Keratinocyte (primary cell): ENCODE results near the gene CALCOCO1.

Experiments
- CTCF ChIP-seq, 3 experiments: IDR thresholded peaks in 1 of 3; conservative IDR thresholded peaks in 1 of 3; optimal IDR thresholded peaks in 1 of 3; 2 replicates in 2 of 3; 3 replicates in 1 of 3; pipeline versions ENCODE3 to v1.5.1; 2011; ENCODE audit warnings: low read length in 3 of 3, mild to moderate bottlenecking in 3 of 3, moderate library complexity in 2 of 3, control low read depth in 1 of 3, inconsistent platforms in 1 of 3; ENCODE audit not compliant: insufficient read depth in 2 of 3; ENCODE audit errors: extremely low read depth in 1 of 3
- EZH2 ChIP-seq: IDR thresholded peaks from one replicate; pipeline ENCODE4 v1.6.1; 2012; ENCODE audit warnings: inconsistent platforms, mild to moderate bottlenecking, low read length, moderate library complexity

DNA sequence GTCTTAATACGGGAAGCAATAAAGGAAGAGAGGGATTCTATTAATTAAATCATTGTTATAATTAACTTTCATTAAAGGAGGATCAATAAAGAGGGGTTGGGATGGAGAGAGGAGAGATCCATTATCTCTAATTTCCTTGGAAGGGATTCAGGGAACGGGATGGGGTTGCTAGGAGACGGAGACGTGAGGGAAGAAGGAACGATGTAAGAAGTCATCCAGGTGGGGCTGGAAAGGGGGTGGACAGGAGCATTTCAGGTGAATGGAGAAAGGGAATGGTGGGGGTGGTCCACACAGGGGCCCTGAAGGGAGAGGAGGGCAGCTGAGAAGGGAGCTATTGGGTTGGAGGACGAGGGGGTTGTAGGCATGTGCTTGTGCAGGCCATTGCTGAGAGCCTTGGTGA lies 17.2 kb downstream of the CALCOCO1 start:
- no peak for TF ChIP-seq CTCF (optimal IDR thresholded peaks at IDR 0.05 in 1 of 3, IDR thresholded peaks at IDR 0.05 in 1 of 3, conservative IDR thresholded peaks at IDR 0.05 in 1 of 3; ENCODE audit: extremely low read depth in 1 of 3, insufficient read depth in 2 of 3, low read length in 3 of 3)
- no peak for TF ChIP-seq EZH2
